HepG2 (cell line): ENCODE results near the gene PDZK1. TPM values are rescaled to one million over a fixed set of nuclear protein-coding genes. Genes with fewer than 3 reads are reported as not detected.

Experiments used
- ARNT2 ChIP-seq: sonication (generic); formaldehyde crosslinking; IDR thresholded peaks from 2 replicates; pipeline ENCODE4 v1.8.0; 2022; ENCODE audit warnings: mild to moderate bottlenecking, low read depth, missing genetic modification reagents, moderate library complexity
- FOSL2 ChIP-seq: sonication (generic); formaldehyde crosslinking; IDR thresholded peaks from 2 replicates; pipeline ENCODE4 v1.4.0; 2020; ENCODE audit warnings: missing genetic modification reagents
- HOXD1 ChIP-seq: sonication (generic); formaldehyde crosslinking; IDR thresholded peaks from 2 replicates; pipeline ENCODE4 v1.5.0; 2020; ENCODE audit warnings: missing genetic modification reagents
- KLF6 ChIP-seq: IDR thresholded peaks from 2 replicates; pipeline ENCODE4 v1.8.0; 2016; ENCODE audit warnings: missing biosample characterization, missing genetic modification reagents
- NFATC3 ChIP-seq: sonication (generic); formaldehyde crosslinking; IDR thresholded peaks from 2 replicates; pipeline ENCODE4 v1.5.1; 2020; ENCODE audit warnings: mild to moderate bottlenecking, missing genetic modification reagents
- NR3C1 ChIP-seq: sonication (generic); formaldehyde crosslinking; IDR thresholded peaks from 2 replicates; pipeline ENCODE4 v1.4.0; 2020; ENCODE audit warnings: missing genetic modification reagents
- SMARCC2 ChIP-seq: fragments of 450-650 bp; IDR thresholded peaks from 2 replicates; pipeline ENCODE4 v1.6.1; 2017; ENCODE audit warnings: antibody characterized with exemption, mild to moderate bottlenecking
- THYN1 ChIP-seq: sonication (generic); formaldehyde crosslinking; IDR thresholded peaks from 2 replicates; pipeline ENCODE4 v1.8.1; 2023; ENCODE audit warnings: low read depth, mild to moderate bottlenecking, moderate library complexity, missing genetic modification reagents, borderline replicate concordance
- ZNF296 ChIP-seq: sonication (generic); formaldehyde crosslinking; conservative IDR thresholded peaks from 2 replicates; pipeline ENCODE4 v1.5.0; 2020; ENCODE audit warnings: mild to moderate bottlenecking, missing genetic modification reagents
- ZNF772 ChIP-seq: sonication (generic); formaldehyde crosslinking; IDR thresholded peaks from 2 replicates; pipeline ENCODE4 v1.5.0; 2020; ENCODE audit warnings: mild to moderate bottlenecking, missing genetic modification reagents
- polyA plus RNA-seq, 8 experiments: library from polyadenylated mRNA; depleted of rRNA in 3 of 8; stranded (reverse) in 7 of 8; unstranded in 1 of 8; fragments of >200 nt; fragmentation: Illumina TruSeq in 4 of 8; extraction: Trizol in 4 of 8; gene quantifications; 2 replicates each; pipeline versions ENCODE4 v1.2.1 to v1.2.3, GENCODE V29; 2011 to 2016; ENCODE audit warnings: low read depth in 4 of 8, missing spikeins in 1 of 8, mixed read lengths in 1 of 8; ENCODE audit not compliant: insufficient read depth in 1 of 8
- total RNA-seq, 5 experiments: library from RNA; depleted of rRNA; stranded (reverse); fragments of >200 nt; fragmentation: Illumina TruSeq; extraction: Trizol; gene quantifications; 2 replicates each; pipeline ENCODE4 v1.2.3, GENCODE V29; 2016; ENCODE audit warnings: low read depth in 1 of 5
- TF ChIP-seq, protein P1 (sequence below): IDR thresholded peaks from 2 replicates; pipeline ENCODE4 v1.6.1; 2016; ENCODE audit warnings: low read depth, missing genetic modification reagents, missing compliant biosample characterization

The PDZK1 gene
- total and polyA plus RNA-seq, 2 of the 13 experiments (the other 11 are each of a cell fraction or from before 2014, with no cell fraction given) = 16.2 to 46.4 TPM

- TF ChIP-seq, protein P1, sequence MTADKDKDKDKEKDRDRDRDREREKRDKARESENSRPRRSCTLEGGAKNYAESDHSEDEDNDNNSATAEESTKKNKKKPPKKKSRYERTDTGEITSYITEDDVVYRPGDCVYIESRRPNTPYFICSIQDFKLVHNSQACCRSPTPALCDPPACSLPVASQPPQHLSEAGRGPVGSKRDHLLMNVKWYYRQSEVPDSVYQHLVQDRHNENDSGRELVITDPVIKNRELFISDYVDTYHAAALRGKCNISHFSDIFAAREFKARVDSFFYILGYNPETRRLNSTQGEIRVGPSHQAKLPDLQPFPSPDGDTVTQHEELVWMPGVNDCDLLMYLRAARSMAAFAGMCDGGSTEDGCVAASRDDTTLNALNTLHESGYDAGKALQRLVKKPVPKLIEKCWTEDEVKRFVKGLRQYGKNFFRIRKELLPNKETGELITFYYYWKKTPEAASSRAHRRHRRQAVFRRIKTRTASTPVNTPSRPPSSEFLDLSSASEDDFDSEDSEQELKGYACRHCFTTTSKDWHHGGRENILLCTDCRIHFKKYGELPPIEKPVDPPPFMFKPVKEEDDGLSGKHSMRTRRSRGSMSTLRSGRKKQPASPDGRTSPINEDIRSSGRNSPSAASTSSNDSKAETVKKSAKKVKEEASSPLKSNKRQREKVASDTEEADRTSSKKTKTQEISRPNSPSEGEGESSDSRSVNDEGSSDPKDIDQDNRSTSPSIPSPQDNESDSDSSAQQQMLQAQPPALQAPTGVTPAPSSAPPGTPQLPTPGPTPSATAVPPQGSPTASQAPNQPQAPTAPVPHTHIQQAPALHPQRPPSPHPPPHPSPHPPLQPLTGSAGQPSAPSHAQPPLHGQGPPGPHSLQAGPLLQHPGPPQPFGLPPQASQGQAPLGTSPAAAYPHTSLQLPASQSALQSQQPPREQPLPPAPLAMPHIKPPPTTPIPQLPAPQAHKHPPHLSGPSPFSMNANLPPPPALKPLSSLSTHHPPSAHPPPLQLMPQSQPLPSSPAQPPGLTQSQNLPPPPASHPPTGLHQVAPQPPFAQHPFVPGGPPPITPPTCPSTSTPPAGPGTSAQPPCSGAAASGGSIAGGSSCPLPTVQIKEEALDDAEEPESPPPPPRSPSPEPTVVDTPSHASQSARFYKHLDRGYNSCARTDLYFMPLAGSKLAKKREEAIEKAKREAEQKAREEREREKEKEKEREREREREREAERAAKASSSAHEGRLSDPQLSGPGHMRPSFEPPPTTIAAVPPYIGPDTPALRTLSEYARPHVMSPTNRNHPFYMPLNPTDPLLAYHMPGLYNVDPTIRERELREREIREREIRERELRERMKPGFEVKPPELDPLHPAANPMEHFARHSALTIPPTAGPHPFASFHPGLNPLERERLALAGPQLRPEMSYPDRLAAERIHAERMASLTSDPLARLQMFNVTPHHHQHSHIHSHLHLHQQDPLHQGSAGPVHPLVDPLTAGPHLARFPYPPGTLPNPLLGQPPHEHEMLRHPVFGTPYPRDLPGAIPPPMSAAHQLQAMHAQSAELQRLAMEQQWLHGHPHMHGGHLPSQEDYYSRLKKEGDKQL (CRISPR knock-in tag) = no peak
- TF ChIP-seq ZNF296 (CRISPR knock-in tag) (no peak), FOSL2 (CRISPR knock-in tag) (peak; percentile 53), SMARCC2 (no peak), THYN1 (CRISPR knock-in tag) (no peak), NR3C1 (CRISPR knock-in tag) (no peak), HOXD1 (CRISPR knock-in tag) (no peak), ZNF772 (no peak), ARNT2 (no peak), NFATC3 (no peak), KLF6 (no peak)
- TF ChIP-seq, all 625 proteins: peak for 15
Observed at GRCh38 chr1:145690587-145691558, 16.3 kb downstream of the PDZK1 start (continued).
